GM23338 (cell line): ENCODE results near the gene SLC15A1.

Experiments used
- CREB1 ChIP-seq: fragments of 250-450 bp; sonication (Bioruptor Pico); IDR thresholded peaks from 2 replicates; pipeline ENCODE4 v1.5.0; 2020; ENCODE audit warnings: low read depth, mild to moderate bottlenecking, moderate library complexity
- CTCF ChIP-seq, 2 experiments: fragments of 200-600 bp in 1 of 2; sonication (generic) in 1 of 2; conservative IDR thresholded peaks; 2 replicates each; pipeline versions ENCODE4 v1.5.1 to v1.6.1; 2016 to 2017; ENCODE audit warnings: antibody characterized with exemption in 2 of 2, low read depth in 2 of 2, mild to moderate bottlenecking in 2 of 2, moderate library complexity in 1 of 2
- EZH2 ChIP-seq: fragments of 200-600 bp; sonication (generic); IDR thresholded peaks from one replicate; pipeline ENCODE4 v1.8.0; 2017; ENCODE audit warnings: antibody characterized with exemption, mild to moderate bottlenecking, low read depth; ENCODE audit not compliant: unreplicated experiment
- EZH2phosphoT487 ChIP-seq: fragments of 200-600 bp; sonication (generic); IDR thresholded peaks from one replicate; pipeline ENCODE4 v1.8.1; 2018; ENCODE audit warnings: antibody characterized with exemption; ENCODE audit not compliant: unreplicated experiment
- JUNB ChIP-seq: IDR thresholded peaks from one replicate; pipeline ENCODE4 v1.6.1; 2016; ENCODE audit warnings: antibody characterized with exemption; ENCODE audit not compliant: unreplicated experiment
- NANOG ChIP-seq: IDR thresholded peaks from 2 replicates; pipeline ENCODE4 v1.6.1; 2016; ENCODE audit warnings: antibody characterized with exemption, borderline replicate concordance
- POLR2AphosphoS5 ChIP-seq: IDR thresholded peaks from 2 replicates; pipeline ENCODE4 v1.6.1; 2016; ENCODE audit warnings: antibody characterized with exemption, low read depth
- STAT1 ChIP-seq: IDR thresholded peaks from one replicate; pipeline ENCODE4 v1.6.1; 2016; ENCODE audit warnings: antibody characterized with exemption; ENCODE audit not compliant: unreplicated experiment
- ZNF114 ChIP-seq: fragments of 250-450 bp; sonication (Bioruptor Pico); IDR thresholded peaks from 2 replicates; pipeline ENCODE4 v1.5.0; 2020; ENCODE audit warnings: mild to moderate bottlenecking, moderate library complexity
- ZNF331 ChIP-seq: fragments of 250-450 bp; sonication (Bioruptor Pico); IDR thresholded peaks from 2 replicates; pipeline ENCODE4 v1.5.0; 2020; ENCODE audit warnings: low read depth, mild to moderate bottlenecking, moderate library complexity
- TF ChIP-seq, protein P1 (sequence below): IDR thresholded peaks from one replicate; pipeline ENCODE4 v1.6.1; 2018; ENCODE audit warnings: antibody characterized with exemption; ENCODE audit not compliant: unreplicated experiment
- TF ChIP-seq, protein P2 (sequence below): IDR thresholded peaks from 2 replicates; pipeline ENCODE4 v1.6.1; 2016; ENCODE audit warnings: antibody characterized with exemption
- TF ChIP-seq, protein P3 (sequence below): fragments of 250-450 bp; sonication (Bioruptor Pico); IDR thresholded peaks from 2 replicates; pipeline ENCODE4 v1.5.0; 2020; ENCODE audit warnings: mild to moderate bottlenecking, moderate library complexity

GRCh38 chr13:98749501-98749900, 3.0 kb downstream of the SLC15A1 start:
- TF ChIP-seq EZH2phosphoT487 = no peak
- TF ChIP-seq POLR2AphosphoS5 = no peak
- TF ChIP-seq CTCF (conservative IDR thresholded peaks at IDR 0.05; ENCODE audit: low read depth in 2 of 2) = no peak
- TF ChIP-seq, protein P1, sequence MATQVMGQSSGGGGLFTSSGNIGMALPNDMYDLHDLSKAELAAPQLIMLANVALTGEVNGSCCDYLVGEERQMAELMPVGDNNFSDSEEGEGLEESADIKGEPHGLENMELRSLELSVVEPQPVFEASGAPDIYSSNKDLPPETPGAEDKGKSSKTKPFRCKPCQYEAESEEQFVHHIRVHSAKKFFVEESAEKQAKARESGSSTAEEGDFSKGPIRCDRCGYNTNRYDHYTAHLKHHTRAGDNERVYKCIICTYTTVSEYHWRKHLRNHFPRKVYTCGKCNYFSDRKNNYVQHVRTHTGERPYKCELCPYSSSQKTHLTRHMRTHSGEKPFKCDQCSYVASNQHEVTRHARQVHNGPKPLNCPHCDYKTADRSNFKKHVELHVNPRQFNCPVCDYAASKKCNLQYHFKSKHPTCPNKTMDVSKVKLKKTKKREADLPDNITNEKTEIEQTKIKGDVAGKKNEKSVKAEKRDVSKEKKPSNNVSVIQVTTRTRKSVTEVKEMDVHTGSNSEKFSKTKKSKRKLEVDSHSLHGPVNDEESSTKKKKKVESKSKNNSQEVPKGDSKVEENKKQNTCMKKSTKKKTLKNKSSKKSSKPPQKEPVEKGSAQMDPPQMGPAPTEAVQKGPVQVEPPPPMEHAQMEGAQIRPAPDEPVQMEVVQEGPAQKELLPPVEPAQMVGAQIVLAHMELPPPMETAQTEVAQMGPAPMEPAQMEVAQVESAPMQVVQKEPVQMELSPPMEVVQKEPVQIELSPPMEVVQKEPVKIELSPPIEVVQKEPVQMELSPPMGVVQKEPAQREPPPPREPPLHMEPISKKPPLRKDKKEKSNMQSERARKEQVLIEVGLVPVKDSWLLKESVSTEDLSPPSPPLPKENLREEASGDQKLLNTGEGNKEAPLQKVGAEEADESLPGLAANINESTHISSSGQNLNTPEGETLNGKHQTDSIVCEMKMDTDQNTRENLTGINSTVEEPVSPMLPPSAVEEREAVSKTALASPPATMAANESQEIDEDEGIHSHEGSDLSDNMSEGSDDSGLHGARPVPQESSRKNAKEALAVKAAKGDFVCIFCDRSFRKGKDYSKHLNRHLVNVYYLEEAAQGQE = no peak
- no peak for TF ChIP-seq EZH2
- TF ChIP-seq, protein P2, sequence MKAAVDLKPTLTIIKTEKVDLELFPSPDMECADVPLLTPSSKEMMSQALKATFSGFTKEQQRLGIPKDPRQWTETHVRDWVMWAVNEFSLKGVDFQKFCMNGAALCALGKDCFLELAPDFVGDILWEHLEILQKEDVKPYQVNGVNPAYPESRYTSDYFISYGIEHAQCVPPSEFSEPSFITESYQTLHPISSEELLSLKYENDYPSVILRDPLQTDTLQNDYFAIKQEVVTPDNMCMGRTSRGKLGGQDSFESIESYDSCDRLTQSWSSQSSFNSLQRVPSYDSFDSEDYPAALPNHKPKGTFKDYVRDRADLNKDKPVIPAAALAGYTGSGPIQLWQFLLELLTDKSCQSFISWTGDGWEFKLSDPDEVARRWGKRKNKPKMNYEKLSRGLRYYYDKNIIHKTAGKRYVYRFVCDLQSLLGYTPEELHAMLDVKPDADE = no peak
- TF ChIP-seq, protein P3, sequence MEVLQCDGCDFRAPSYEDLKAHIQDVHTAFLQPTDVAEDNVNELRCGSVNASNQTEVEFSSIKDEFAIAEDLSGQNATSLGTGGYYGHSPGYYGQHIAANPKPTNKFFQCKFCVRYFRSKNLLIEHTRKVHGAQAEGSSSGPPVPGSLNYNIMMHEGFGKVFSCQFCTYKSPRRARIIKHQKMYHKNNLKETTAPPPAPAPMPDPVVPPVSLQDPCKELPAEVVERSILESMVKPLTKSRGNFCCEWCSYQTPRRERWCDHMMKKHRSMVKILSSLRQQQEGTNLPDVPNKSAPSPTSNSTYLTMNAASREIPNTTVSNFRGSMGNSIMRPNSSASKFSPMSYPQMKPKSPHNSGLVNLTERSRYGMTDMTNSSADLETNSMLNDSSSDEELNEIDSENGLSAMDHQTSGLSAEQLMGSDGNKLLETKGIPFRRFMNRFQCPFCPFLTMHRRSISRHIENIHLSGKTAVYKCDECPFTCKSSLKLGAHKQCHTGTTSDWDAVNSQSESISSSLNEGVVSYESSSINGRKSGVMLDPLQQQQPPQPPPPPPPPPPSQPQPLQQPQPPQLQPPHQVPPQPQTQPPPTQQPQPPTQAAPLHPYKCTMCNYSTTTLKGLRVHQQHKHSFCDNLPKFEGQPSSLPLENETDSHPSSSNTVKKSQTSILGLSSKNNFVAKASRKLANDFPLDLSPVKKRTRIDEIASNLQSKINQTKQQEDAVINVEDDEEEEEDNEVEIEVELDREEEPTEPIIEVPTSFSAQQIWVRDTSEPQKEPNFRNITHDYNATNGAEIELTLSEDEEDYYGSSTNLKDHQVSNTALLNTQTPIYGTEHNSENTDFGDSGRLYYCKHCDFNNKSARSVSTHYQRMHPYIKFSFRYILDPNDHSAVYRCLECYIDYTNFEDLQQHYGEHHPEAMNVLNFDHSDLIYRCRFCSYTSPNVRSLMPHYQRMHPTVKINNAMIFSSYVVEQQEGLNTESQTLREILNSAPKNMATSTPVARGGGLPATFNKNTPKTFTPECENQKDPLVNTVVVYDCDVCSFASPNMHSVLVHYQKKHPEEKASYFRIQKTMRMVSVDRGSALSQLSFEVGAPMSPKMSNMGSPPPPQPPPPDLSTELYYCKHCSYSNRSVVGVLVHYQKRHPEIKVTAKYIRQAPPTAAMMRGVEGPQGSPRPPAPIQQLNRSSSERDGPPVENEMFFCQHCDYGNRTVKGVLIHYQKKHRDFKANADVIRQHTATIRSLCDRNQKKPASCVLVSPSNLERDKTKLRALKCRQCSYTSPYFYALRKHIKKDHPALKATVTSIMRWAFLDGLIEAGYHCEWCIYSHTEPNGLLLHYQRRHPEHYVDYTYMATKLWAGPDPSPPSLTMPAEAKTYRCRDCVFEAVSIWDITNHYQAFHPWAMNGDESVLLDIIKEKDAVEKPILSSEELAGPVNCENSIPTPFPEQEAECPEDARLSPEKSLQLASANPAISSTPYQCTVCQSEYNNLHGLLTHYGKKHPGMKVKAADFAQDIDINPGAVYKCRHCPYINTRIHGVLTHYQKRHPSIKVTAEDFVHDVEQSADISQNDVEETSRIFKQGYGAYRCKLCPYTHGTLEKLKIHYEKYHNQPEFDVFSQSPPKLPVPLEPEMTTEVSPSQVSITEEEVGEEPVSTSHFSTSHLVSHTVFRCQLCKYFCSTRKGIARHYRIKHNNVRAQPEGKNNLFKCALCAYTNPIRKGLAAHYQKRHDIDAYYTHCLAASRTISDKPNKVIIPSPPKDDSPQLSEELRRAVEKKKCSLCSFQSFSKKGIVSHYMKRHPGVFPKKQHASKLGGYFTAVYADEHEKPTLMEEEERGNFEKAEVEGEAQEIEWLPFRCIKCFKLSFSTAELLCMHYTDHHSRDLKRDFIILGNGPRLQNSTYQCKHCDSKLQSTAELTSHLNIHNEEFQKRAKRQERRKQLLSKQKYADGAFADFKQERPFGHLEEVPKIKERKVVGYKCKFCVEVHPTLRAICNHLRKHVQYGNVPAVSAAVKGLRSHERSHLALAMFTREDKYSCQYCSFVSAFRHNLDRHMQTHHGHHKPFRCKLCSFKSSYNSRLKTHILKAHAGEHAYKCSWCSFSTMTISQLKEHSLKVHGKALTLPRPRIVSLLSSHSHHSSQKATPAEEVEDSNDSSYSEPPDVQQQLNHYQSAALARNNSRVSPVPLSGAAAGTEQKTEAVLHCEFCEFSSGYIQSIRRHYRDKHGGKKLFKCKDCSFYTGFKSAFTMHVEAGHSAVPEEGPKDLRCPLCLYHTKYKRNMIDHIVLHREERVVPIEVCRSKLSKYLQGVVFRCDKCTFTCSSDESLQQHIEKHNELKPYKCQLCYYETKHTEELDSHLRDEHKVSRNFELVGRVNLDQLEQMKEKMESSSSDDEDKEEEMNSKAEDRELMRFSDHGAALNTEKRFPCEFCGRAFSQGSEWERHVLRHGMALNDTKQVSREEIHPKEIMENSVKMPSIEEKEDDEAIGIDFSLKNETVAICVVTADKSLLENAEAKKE (CRISPR knock-in tag) = no peak
- no peak for TF ChIP-seq NANOG
- no peak for TF ChIP-seq JUNB
- no peak for TF ChIP-seq ZNF114
- TF ChIP-seq STAT1 = no peak
- no peak for TF ChIP-seq CREB1
- TF ChIP-seq ZNF331 (CRISPR knock-in tag) = no peak
